ENCODE measurements around the gene SHISA8. TPM values are rescaled to one million over a fixed set of nuclear protein-coding genes. Genes with fewer than 3 reads are reported as not detected.

Gene SHISA8
- total and polyA plus RNA-seq, 4 donors: not detected

DNA sequence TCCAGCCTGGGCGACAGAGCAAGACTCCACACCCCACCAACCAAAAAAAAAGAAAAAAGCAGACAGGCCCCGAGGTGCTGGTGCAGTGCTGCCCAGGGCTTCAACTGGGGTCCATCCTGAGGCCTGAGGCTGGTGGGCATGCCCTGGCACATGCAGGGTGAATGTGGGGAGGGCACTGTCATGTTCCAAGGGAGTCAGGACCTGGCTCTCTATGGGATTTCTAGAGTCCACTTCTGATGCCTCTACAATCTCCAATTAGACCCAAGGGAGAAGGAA lies 22.0 kb upstream of the SHISA8 start:
- 100% methylated on average over 2 of the region's 2 CpGs for WGBS
- Histone ChIP-seq H3K9me3 (ENCODE audit: control insufficient read depth in 4 of 4, low read length in 3 of 4) (no peaks in the 10 kb centered on the region), H3K36me3 (ENCODE audit: control insufficient read depth in 4 of 4, insufficient read depth in 3 of 4, low read depth in 1 of 4, low read length in 3 of 4) (no peaks in the 10 kb centered on the region), H3K4me3 (ENCODE audit: low read depth in 1 of 3, low read length in 3 of 3) (no peak overlapping the region), H3K27ac (ENCODE audit: low read depth in 1 of 2, low read length in 2 of 2) (no peak overlapping the region), H3K27me3 (ENCODE audit: control insufficient read depth in 4 of 4, insufficient read depth in 4 of 4, low read length in 3 of 4) (no peaks in the 10 kb centered on the region), H3K9ac (ENCODE audit: low read depth in 1 of 2, low read length in 2 of 2) (no peak overlapping the region), H3K4me1 (ENCODE audit: control insufficient read depth in 4 of 4, insufficient read depth in 4 of 4, low read length in 3 of 4) (no peaks in the 10 kb centered on the region)
- TF ChIP-seq HNF4G (IDR thresholded peaks at IDR 0.05) (no peak), RAD21 (IDR thresholded peaks at IDR 0.05) (no peak), SP1 (IDR thresholded peaks at IDR 0.05) (no peak), HNF4A (conservative IDR thresholded peaks at IDR 0.05) (no peak), EGR1 (IDR thresholded peaks at IDR 0.05; ENCODE audit: low read depth in 2 of 2) (no peak), JUND (IDR thresholded peaks at IDR 0.05) (no peak), NR2F2 (IDR thresholded peaks at IDR 0.05) (no peak), TAF1 (conservative IDR thresholded peaks at IDR 0.05) (no peak), GABPA (IDR thresholded peaks at IDR 0.05 in 1 of 2, conservative IDR thresholded peaks at IDR 0.05 in 1 of 2) (no peak), FOXA1 (IDR thresholded peaks at IDR 0.05) (no peak), YY1 (IDR thresholded peaks at IDR 0.05) (no peak)
- TF ChIP-seq, protein P1, sequence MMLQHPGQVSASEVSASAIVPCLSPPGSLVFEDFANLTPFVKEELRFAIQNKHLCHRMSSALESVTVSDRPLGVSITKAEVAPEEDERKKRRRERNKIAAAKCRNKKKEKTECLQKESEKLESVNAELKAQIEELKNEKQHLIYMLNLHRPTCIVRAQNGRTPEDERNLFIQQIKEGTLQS (IDR thresholded peaks at IDR 0.05): no peak
- TF ChIP-seq, protein P2, sequence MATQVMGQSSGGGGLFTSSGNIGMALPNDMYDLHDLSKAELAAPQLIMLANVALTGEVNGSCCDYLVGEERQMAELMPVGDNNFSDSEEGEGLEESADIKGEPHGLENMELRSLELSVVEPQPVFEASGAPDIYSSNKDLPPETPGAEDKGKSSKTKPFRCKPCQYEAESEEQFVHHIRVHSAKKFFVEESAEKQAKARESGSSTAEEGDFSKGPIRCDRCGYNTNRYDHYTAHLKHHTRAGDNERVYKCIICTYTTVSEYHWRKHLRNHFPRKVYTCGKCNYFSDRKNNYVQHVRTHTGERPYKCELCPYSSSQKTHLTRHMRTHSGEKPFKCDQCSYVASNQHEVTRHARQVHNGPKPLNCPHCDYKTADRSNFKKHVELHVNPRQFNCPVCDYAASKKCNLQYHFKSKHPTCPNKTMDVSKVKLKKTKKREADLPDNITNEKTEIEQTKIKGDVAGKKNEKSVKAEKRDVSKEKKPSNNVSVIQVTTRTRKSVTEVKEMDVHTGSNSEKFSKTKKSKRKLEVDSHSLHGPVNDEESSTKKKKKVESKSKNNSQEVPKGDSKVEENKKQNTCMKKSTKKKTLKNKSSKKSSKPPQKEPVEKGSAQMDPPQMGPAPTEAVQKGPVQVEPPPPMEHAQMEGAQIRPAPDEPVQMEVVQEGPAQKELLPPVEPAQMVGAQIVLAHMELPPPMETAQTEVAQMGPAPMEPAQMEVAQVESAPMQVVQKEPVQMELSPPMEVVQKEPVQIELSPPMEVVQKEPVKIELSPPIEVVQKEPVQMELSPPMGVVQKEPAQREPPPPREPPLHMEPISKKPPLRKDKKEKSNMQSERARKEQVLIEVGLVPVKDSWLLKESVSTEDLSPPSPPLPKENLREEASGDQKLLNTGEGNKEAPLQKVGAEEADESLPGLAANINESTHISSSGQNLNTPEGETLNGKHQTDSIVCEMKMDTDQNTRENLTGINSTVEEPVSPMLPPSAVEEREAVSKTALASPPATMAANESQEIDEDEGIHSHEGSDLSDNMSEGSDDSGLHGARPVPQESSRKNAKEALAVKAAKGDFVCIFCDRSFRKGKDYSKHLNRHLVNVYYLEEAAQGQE (IDR thresholded peaks at IDR 0.05): no peak
- no peak for DNase-seq (ENCODE audit: low spot score)

DNA sequence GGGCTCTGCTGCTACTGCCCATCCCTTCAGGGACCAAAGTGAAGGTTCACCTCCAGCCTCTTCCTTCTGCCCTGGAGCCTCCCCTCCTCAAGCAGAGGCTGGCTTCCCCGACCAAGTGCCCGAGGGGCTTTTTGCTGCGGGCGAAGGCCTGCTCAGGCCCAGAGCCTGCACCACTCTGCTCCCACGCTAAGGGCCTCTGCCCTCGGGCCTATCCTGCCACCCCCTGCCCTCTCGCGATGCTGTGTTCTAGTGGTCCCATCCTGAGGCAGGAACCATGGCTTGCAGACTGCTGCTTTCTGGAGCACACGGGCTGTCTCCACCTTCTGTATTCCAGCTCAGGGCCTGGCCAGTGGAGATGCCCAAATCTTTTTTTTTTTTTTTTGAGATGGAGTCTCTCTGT lies 20.6 kb upstream of the SHISA8 start:
- Histone ChIP-seq H3K9ac (ENCODE audit: low read depth in 1 of 2, low read length in 2 of 2) (no peak overlapping the region), H3K4me3 (ENCODE audit: low read depth in 1 of 3, low read length in 3 of 3) (no peak overlapping the region), H3K36me3 (ENCODE audit: control insufficient read depth in 4 of 4, insufficient read depth in 3 of 4, low read depth in 1 of 4, low read length in 3 of 4) (no peaks in the 10 kb centered on the region), H3K27ac (ENCODE audit: low read depth in 1 of 2, low read length in 2 of 2) (no peak overlapping the region), H3K9me3 (ENCODE audit: control insufficient read depth in 4 of 4, low read length in 3 of 4) (no peaks in the 10 kb centered on the region), H3K4me1 (ENCODE audit: control insufficient read depth in 4 of 4, insufficient read depth in 4 of 4, low read length in 3 of 4) (no peaks in the 10 kb centered on the region), H3K27me3 (ENCODE audit: control insufficient read depth in 4 of 4, insufficient read depth in 4 of 4, low read length in 3 of 4) (no peaks in the 10 kb centered on the region)
- no peak for DNase-seq (ENCODE audit: low spot score)
- TF ChIP-seq HNF4A (conservative IDR thresholded peaks at IDR 0.05) (no peak), GABPA (IDR thresholded peaks at IDR 0.05 in 1 of 2, conservative IDR thresholded peaks at IDR 0.05 in 1 of 2) (no peak), HNF4G (IDR thresholded peaks at IDR 0.05) (no peak), SP1 (IDR thresholded peaks at IDR 0.05) (no peak), RAD21 (IDR thresholded peaks at IDR 0.05) (no peak), RXRA (IDR thresholded peaks at IDR 0.05) (no peak), FOXA1 (IDR thresholded peaks at IDR 0.05) (no peak), EGR1 (IDR thresholded peaks at IDR 0.05; ENCODE audit: low read depth in 2 of 2) (no peak), FOXA2 (IDR thresholded peaks at IDR 0.05) (no peak)
- TF ChIP-seq, protein P3, sequence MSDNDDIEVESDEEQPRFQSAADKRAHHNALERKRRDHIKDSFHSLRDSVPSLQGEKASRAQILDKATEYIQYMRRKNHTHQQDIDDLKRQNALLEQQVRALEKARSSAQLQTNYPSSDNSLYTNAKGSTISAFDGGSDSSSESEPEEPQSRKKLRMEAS (IDR thresholded peaks at IDR 0.05): no peak
- TF ChIP-seq, protein P1 (IDR thresholded peaks at IDR 0.05): no peak
- TF ChIP-seq, protein P4, sequence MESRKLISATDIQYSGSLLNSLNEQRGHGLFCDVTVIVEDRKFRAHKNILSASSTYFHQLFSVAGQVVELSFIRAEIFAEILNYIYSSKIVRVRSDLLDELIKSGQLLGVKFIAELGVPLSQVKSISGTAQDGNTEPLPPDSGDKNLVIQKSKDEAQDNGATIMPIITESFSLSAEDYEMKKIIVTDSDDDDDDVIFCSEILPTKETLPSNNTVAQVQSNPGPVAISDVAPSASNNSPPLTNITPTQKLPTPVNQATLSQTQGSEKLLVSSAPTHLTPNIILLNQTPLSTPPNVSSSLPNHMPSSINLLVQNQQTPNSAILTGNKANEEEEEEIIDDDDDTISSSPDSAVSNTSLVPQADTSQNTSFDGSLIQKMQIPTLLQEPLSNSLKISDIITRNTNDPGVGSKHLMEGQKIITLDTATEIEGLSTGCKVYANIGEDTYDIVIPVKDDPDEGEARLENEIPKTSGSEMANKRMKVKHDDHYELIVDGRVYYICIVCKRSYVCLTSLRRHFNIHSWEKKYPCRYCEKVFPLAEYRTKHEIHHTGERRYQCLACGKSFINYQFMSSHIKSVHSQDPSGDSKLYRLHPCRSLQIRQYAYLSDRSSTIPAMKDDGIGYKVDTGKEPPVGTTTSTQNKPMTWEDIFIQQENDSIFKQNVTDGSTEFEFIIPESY (IDR thresholded peaks at IDR 0.05): no peak
- TF ChIP-seq, protein P2 (IDR thresholded peaks at IDR 0.05): no peak
- TF ChIP-seq, protein P5, sequence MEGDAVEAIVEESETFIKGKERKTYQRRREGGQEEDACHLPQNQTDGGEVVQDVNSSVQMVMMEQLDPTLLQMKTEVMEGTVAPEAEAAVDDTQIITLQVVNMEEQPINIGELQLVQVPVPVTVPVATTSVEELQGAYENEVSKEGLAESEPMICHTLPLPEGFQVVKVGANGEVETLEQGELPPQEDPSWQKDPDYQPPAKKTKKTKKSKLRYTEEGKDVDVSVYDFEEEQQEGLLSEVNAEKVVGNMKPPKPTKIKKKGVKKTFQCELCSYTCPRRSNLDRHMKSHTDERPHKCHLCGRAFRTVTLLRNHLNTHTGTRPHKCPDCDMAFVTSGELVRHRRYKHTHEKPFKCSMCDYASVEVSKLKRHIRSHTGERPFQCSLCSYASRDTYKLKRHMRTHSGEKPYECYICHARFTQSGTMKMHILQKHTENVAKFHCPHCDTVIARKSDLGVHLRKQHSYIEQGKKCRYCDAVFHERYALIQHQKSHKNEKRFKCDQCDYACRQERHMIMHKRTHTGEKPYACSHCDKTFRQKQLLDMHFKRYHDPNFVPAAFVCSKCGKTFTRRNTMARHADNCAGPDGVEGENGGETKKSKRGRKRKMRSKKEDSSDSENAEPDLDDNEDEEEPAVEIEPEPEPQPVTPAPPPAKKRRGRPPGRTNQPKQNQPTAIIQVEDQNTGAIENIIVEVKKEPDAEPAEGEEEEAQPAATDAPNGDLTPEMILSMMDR (IDR thresholded peaks at IDR 0.05; ENCODE audit: low read depth, low read length, missing input control): no peak
- WGBS: 98% methylated on average over 9 of the region's 9 CpGs
